OCI-LY7 (cell line): Measurements from ENCODE around the gene BARX1. TPM values are rescaled to one million over a fixed set of nuclear protein-coding genes. Genes with fewer than 3 reads are reported as not detected.

Source experiments
- BruUV-seq: library from RNA; stranded (reverse); fragments of 400-500 nt; replicated peaks from 2 replicates; lab custom pipeline; 2021; lab: Mats Ljungman, UMichigan
- CTCF ChIA-PET: fragments of 300-600 bp; sonication (Branson Sonifier 250); formaldehyde crosslinking; loops from one replicate; lab custom pipeline; 2022; ENCODE audit warnings: antibody characterized with exemption; ENCODE audit not compliant: unreplicated experiment; lab: Charles Lee
- POLR2A ChIA-PET: fragments of 300-600 bp; sonication (Branson Sonifier 250); formaldehyde crosslinking; loops from one replicate; lab custom pipeline; 2022; ENCODE audit warnings: antibody characterized with exemption; lab: Charles Lee
- DNase-seq: peaks from one replicate; pipeline ENCODE4 v3.0.0-alpha.2; 2015; ENCODE audit warnings: low spot score
- H2AFZ ChIP-seq: fragments of 200-600 bp; sonication (generic), shearing (Covaris generic); 2 replicates; pipeline ENCODE4 v1.6.1; 2014; ENCODE audit warnings: mild to moderate bottlenecking, antibody characterized with exemption, low read length, moderate library complexity
- H3K27ac ChIP-seq: fragments of 200-600 bp; sonication (generic); 2 replicates; pipeline ENCODE4 v1.5.1; 2014; ENCODE audit warnings: mixed run types, low read depth, mild to moderate bottlenecking, moderate library complexity, low read length, inconsistent platforms; ENCODE audit not compliant: poor library complexity, severe bottlenecking
- H3K36me3 ChIP-seq: fragments of 200-600 bp; sonication (generic); 2 replicates; pipeline ENCODE4 v1.6.1; 2014; ENCODE audit warnings: mild to moderate bottlenecking, antibody characterized with exemption, low read length, moderate library complexity, mixed read lengths; ENCODE audit not compliant: insufficient read depth
- H3K4me1 ChIP-seq: fragments of 200-600 bp; sonication (generic); 2 replicates; pipeline ENCODE4 v1.5.1; 2014; ENCODE audit warnings: mild to moderate bottlenecking, low read length; ENCODE audit not compliant: insufficient read depth, poor library complexity, severe bottlenecking
- H3K4me2 ChIP-seq: fragments of 200-600 bp; sonication (generic); 2 replicates; pipeline ENCODE4 v1.6.1; 2014; ENCODE audit warnings: mild to moderate bottlenecking, low read length
- H3K4me3 ChIP-seq: fragments of 200-600 bp; sonication (generic); 2 replicates; pipeline ENCODE4 v1.5.1; 2014; ENCODE audit warnings: mild to moderate bottlenecking, low read depth, low read length; ENCODE audit not compliant: poor library complexity, severe bottlenecking
- H3K79me2 ChIP-seq: fragments of 200-600 bp; sonication (generic); 2 replicates; pipeline ENCODE4 v1.6.1; 2016; ENCODE audit warnings: low read depth, mild to moderate bottlenecking, low read length, moderate library complexity, mixed read lengths; ENCODE audit not compliant: insufficient read depth
- H3K9me2 ChIP-seq: fragments of 200-600 bp; sonication (generic); 2 replicates; pipeline ENCODE4 v1.6.1; 2016; ENCODE audit warnings: mild to moderate bottlenecking, low read length, mixed read lengths; ENCODE audit not compliant: insufficient read depth
- H3K9me3 ChIP-seq: fragments of 200-600 bp; sonication (generic); 2 replicates; pipeline ENCODE4 v1.6.1; 2014; ENCODE audit warnings: mild to moderate bottlenecking, mixed run types, low read length, mixed read lengths
- H4K20me1 ChIP-seq: fragments of 200-600 bp; sonication (generic); 2 replicates; pipeline ENCODE4 v1.6.1; 2014; ENCODE audit warnings: mild to moderate bottlenecking, antibody characterized with exemption, low read length, moderate library complexity, mixed read lengths; ENCODE audit not compliant: insufficient read depth
- EZH2phosphoT487 ChIP-seq: fragments of 200-600 bp; sonication (generic); IDR thresholded peaks from 2 replicates; pipeline ENCODE4 v1.6.1; 2018; ENCODE audit warnings: low read depth, borderline replicate concordance, mild to moderate bottlenecking, mixed run types, antibody characterized with exemption, low read length, moderate library complexity, mixed read lengths
- intact Hi-C: fragments of 100-400 bp; cut with micrococcal nuclease; formaldehyde crosslinking; loops from one replicate; pipeline ENCODE4 v1.10.0; 2022; ENCODE audit not compliant: unreplicated experiment
- total RNA-seq, 2 experiments: library from RNA; depleted of rRNA in 1 of 2; stranded (reverse); fragments of >200 nt in 1 of 2; shearing (Covaris generic) in 1 of 2; gene quantifications; 2 replicates each; pipeline ENCODE4 v1.2.3, GENCODE V29; 2014 to 2022
- TF ChIP-seq, protein P1 (sequence below): fragments of 200-600 bp; sonication (generic); conservative IDR thresholded peaks from 2 replicates; pipeline ENCODE4 v1.5.1; 2014; ENCODE audit warnings: mild to moderate bottlenecking, antibody characterized with exemption, low read length, moderate library complexity, mixed read lengths

Gene BARX1
- total RNA-seq, 2 experiments from 2014 or later = not detected

DNA sequence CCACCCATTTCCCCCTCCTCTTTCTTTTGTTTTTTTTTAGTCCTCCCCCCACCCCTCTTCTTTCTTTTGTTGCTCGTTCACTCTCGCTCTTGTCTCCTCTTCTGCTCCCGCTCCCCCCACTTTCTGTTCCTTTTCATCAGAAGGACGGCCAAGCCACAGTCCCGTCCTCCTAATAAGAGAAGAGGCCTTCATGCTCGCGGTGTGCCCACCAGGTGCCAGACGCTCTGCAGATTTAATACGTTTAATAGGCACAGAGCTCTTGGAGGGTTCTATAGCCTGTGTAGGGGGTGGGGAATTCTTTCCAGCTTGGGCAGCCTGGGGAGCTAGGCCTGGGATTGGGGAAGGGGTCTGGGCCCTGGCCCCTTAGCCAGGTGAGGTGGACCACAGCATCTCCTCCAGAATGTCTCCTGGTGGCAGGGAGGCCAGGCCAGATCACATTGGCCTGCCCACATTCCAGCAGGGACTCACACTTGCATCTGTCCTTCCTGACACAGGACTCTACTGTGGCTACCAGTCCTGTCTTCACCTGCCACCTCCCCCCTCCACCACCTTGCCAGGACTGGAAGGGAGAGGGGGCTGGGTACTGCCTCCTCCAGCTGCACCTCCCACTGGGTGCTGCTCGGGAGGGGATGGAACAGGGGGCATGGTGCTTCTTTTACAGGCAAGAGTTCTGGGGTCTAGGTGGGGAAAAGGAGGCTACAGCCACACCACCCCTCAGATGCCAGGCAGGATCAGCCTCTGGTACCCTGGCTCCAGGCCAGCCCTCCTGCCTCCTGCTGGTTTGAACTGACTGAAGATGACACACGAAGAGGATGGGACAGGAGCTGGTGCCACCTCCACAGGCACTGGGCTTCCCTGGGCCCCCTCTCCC, 6.1 kb upstream of the BARX1 start:
- Histone ChIP-seq H3K79me2 (no peaks in the 10 kb centered on the region), H3K4me1 (no peaks in the 10 kb centered on the region), H3K9me3 (no peaks in the 10 kb centered on the region), H3K4me2 (no peak overlapping the region), H3K9me2 (no peaks in the 10 kb centered on the region), H4K20me1 (no peaks in the 10 kb centered on the region), H2AFZ (no peak overlapping the region), H3K4me3 (no peak overlapping the region), H3K27ac (no peak overlapping the region), H3K36me3 (no peaks in the 10 kb centered on the region)
- no peak for DNase-seq
- CTCF ChIA-PET = no interaction called here
- no peak for TF ChIP-seq EZH2phosphoT487
- TF ChIP-seq, protein P1, sequence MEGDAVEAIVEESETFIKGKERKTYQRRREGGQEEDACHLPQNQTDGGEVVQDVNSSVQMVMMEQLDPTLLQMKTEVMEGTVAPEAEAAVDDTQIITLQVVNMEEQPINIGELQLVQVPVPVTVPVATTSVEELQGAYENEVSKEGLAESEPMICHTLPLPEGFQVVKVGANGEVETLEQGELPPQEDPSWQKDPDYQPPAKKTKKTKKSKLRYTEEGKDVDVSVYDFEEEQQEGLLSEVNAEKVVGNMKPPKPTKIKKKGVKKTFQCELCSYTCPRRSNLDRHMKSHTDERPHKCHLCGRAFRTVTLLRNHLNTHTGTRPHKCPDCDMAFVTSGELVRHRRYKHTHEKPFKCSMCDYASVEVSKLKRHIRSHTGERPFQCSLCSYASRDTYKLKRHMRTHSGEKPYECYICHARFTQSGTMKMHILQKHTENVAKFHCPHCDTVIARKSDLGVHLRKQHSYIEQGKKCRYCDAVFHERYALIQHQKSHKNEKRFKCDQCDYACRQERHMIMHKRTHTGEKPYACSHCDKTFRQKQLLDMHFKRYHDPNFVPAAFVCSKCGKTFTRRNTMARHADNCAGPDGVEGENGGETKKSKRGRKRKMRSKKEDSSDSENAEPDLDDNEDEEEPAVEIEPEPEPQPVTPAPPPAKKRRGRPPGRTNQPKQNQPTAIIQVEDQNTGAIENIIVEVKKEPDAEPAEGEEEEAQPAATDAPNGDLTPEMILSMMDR = no peak
- POLR2A ChIA-PET = interaction anchor here (0.6 kb wide), 2 partner anchors 25 to 155 kb away, joined by 5 to 9 read pairs; no protein-coding TSS in a partner anchor
- intact Hi-C loops = loop anchor here (10.0 kb wide), 1 partner anchor 856 kb away; no protein-coding TSS in a partner anchor
- BruUV-seq = no TSS peak

DNA sequence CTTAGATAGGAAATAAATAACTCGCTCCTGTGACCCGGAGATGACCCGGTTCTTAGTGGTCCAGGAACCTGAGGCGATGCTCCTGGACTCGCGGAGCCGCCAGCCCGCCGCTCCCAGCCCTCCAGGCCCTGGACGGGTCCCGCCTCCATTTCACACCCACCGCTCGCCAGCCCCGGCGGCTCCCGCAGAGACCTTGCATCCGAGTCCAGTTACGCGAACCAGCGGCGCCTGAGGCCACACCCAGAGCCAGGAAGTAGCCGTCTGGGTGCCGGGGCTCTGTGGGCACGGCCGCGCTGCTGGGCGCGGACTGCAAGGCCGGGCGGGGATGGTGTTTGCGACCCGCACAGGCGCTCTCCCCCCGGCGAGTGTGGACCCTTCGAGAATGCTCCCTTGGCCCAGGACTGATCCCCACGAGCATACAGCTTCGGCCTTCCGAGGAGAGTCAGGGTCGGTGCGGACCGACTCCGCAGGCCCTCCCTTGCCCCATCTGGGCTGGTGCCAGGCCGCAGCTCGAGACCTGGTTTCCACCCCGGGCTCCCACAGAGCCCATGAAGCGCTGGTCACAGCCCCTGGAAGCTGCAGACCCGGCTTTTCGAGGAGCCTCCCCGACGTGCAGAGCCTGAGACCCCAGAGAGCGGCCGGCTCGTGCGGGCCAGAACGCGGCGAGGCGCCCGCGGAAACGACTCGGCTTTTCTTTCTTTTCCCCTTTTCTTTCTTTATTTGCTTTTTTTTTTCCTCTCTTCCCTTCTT, 5.2 kb upstream of the BARX1 start:
- no peak overlapping the region for H2AFZ ChIP-seq
- no peak overlapping the region for H3K4me2 ChIP-seq

More for the DNA sequence above, 5.2 kb upstream of the BARX1 start:
- DNase-seq = no peak
- H3K36me3 ChIP-seq = no peaks in the 10 kb centered on the region
- CTCF ChIA-PET = no interaction called here
- H3K9me2 ChIP-seq = no peaks in the 10 kb centered on the region
- no peaks in the 10 kb centered on the region for H4K20me1 ChIP-seq
- H3K4me1 ChIP-seq = no peaks in the 10 kb centered on the region
- no peak overlapping the region for H3K4me3 ChIP-seq
- H3K79me2 ChIP-seq = no peaks in the 10 kb centered on the region
- no TSS peak for BruUV-seq
- TF ChIP-seq EZH2phosphoT487 = no peak
- TF ChIP-seq, protein P1 = no peak
- intact Hi-C loops = loop anchor here (10.0 kb wide), 1 partner anchor 856 kb away; no protein-coding TSS in a partner anchor
- H3K27ac ChIP-seq = no peak overlapping the region
- POLR2A ChIA-PET = interaction anchor here (0.6 kb wide), 2 partner anchors 24 to 154 kb away, joined by 5 to 9 read pairs; no protein-coding TSS in a partner anchor
- H3K9me3 ChIP-seq = no peaks in the 10 kb centered on the region
